ENCODE data around the gene ATP11A. TPM values are rescaled to one million over a fixed set of nuclear protein-coding genes. Genes with fewer than 3 reads are reported as not detected.

ATP11A gene
- total and polyA plus RNA-seq, 10 of the 15 experiments (the other 5 are each of a cell fraction or from before 2014, with no cell fraction given), result 1.4 to 69.6 (median 14.4) TPM

DNA sequence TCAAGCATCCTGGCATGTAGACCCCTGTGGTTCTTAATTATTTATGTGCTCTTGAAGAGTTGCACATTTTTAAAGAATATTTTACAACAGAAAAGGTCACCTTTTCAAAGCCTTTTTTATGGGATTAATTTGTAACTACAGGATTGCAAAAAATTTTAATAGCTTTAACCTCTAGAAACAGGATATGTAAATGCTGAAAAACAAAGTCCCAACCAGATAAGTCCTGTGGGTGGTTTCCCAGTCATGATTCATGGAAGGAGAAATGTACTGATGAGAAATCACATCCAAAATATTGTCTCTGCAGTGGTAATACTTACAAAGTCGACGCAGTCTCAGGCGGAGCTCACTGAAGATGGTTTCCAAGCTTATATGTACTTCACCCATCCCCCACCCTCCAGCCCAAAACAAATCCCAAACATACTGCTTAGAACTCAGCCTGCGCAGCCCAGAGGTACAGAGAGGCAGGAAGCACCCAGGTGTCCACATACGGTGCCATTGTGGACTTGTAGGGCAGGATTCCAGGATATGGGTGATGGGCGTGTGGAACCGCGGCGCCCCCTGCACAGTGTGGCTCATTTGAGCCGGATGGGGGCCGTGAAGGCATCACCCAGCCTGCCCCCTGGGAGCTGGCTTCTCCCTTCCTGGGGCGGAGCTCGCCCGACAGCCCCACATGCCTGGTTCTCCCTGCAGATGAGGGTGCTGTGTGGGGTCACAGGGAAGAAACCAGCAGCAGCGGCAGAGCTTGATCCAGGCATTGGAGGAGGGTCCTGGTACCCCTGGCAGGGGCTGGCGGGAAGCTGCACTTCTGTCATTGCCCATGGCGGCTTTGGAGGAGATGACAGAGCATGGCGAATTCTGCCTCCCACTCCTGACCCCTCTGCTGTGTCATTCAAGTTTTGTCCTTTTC lies 101.2 kb downstream of the ATP11A start:
- Histone ChIP-seq H3K79me2 (ENCODE audit: control insufficient read depth, insufficient read depth, low read length) (no peaks in the 10 kb centered on the region), H3K36me3 (ENCODE audit: control insufficient read depth in 2 of 2, insufficient read depth in 2 of 2, low read length in 1 of 2) (peaks cover 0 to 13% of the 10 kb centered on the region in 2 experiments; a peak in 3 of 4 replicates), H3K9ac (ENCODE audit: control insufficient read depth, insufficient read depth, low read length) (no peak overlapping the region), H3K4me2 (ENCODE audit: control insufficient read depth, insufficient read depth) (no peak overlapping the region), H3K9me3 (replicated peaks; ENCODE audit: control insufficient read depth, insufficient read depth, low read length) (no peaks in the 10 kb centered on the region), H3K27ac (ENCODE audit: control insufficient read depth, insufficient read depth) (no peak overlapping the region), H4K20me1 (ENCODE audit: control insufficient read depth, insufficient read depth) (no peaks in the 10 kb centered on the region), H3K4me3 (no peak overlapping the region), H2AFZ (ENCODE audit: control insufficient read depth, low read depth, low read length) (no peak overlapping the region), H3K4me1 (ENCODE audit: control insufficient read depth, insufficient read depth, low read length) (no peaks in the 10 kb centered on the region), H3K27me3 (replicated peaks in 1 of 2; ENCODE audit: control insufficient read depth in 2 of 2, insufficient read depth in 2 of 2, low read length in 1 of 2) (no peaks in the 10 kb centered on the region)
- no peak for TF ChIP-seq SUPT20H (IDR thresholded peaks at IDR 0.05; ENCODE audit: borderline replicate concordance, control insufficient read depth, low read depth, low read length)
- TF ChIP-seq, protein P1, sequence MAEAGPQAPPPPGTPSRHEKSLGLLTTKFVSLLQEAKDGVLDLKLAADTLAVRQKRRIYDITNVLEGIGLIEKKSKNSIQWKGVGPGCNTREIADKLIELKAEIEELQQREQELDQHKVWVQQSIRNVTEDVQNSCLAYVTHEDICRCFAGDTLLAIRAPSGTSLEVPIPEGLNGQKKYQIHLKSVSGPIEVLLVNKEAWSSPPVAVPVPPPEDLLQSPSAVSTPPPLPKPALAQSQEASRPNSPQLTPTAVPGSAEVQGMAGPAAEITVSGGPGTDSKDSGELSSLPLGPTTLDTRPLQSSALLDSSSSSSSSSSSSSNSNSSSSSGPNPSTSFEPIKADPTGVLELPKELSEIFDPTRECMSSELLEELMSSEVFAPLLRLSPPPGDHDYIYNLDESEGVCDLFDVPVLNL (IDR thresholded peaks at IDR 0.05; ENCODE audit: low read depth, low read length), result no peak
- no peak for TF ChIP-seq TBL1XR1 (IDR thresholded peaks at IDR 0.05; ENCODE audit: low read depth, low read length)
- no peak for TF ChIP-seq MYC (IDR thresholded peaks at IDR 0.05; ENCODE audit: insufficient read depth, insufficient read length, insufficient replicate concordance, low read length, severe bottlenecking)
- no peak for TF ChIP-seq SPI1 (IDR thresholded peaks at IDR 0.05; ENCODE audit: borderline replicate concordance, insufficient read depth, low read depth, low read length)
- TF ChIP-seq SP1 (IDR thresholded peaks at IDR 0.05; ENCODE audit: low read depth, low read length), result no peak
- TF ChIP-seq NR2C1 (IDR thresholded peaks at IDR 0.05), result no peak
- TF ChIP-seq, protein P2, sequence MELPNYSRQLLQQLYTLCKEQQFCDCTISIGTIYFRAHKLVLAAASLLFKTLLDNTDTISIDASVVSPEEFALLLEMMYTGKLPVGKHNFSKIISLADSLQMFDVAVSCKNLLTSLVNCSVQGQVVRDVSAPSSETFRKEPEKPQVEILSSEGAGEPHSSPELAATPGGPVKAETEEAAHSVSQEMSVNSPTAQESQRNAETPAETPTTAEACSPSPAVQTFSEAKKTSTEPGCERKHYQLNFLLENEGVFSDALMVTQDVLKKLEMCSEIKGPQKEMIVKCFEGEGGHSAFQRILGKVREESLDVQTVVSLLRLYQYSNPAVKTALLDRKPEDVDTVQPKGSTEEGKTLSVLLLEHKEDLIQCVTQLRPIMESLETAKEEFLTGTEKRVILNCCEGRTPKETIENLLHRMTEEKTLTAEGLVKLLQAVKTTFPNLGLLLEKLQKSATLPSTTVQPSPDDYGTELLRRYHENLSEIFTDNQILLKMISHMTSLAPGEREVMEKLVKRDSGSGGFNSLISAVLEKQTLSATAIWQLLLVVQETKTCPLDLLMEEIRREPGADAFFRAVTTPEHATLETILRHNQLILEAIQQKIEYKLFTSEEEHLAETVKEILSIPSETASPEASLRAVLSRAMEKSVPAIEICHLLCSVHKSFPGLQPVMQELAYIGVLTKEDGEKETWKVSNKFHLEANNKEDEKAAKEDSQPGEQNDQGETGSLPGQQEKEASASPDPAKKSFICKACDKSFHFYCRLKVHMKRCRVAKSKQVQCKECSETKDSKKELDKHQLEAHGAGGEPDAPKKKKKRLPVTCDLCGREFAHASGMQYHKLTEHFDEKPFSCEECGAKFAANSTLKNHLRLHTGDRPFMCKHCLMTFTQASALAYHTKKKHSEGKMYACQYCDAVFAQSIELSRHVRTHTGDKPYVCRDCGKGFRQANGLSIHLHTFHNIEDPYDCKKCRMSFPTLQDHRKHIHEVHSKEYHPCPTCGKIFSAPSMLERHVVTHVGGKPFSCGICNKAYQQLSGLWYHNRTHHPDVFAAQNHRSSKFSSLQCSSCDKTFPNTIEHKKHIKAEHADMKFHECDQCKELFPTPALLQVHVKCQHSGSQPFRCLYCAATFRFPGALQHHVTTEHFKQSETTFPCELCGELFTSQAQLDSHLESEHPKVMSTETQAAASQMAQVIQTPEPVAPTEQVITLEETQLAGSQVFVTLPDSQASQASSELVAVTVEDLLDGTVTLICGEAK (IDR thresholded peaks at IDR 0.05; ENCODE audit: borderline replicate concordance), result no peak
- no peak for TF ChIP-seq SIN3A (IDR thresholded peaks at IDR 0.05; ENCODE audit: low read depth, low read length)
- TF ChIP-seq, protein P3, sequence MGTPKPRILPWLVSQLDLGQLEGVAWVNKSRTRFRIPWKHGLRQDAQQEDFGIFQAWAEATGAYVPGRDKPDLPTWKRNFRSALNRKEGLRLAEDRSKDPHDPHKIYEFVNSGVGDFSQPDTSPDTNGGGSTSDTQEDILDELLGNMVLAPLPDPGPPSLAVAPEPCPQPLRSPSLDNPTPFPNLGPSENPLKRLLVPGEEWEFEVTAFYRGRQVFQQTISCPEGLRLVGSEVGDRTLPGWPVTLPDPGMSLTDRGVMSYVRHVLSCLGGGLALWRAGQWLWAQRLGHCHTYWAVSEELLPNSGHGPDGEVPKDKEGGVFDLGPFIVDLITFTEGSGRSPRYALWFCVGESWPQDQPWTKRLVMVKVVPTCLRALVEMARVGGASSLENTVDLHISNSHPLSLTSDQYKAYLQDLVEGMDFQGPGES (IDR thresholded peaks at IDR 0.05), result no peak
- RAD21 ChIA-PET (ENCODE audit: unreplicated experiment), result no interaction called here
- intact Hi-C loops (cut with micrococcal nuclease; ENCODE audit: unreplicated experiment), result no loop called here
- BruUV-seq (replicated peaks), result no TSS peak
- in situ Hi-C loops (cut with MboI), result no loop called here
- no peak for ATAC-seq
- no peak for DNase-seq (ENCODE audit: low read depth, low spot score)
- POLR2A ChIA-PET, result no interaction called here
- WGBS (ENCODE audit: insufficient coverage, insufficient replicate concordance, low lambda C conversion rate, missing lambda C conversion rate), result 94% methylated on average over 18 of the region's 18 CpGs
- CTCF ChIA-PET, result interaction anchor here (1.0 kb wide), 1 partner anchor 9 kb away, joined by 3 read pairs; no protein-coding TSS in a partner anchor
- FAIRE-seq, result no peak
- SMC1A ChIA-PET (ENCODE audit: uncharacterized antibody, unreplicated experiment), result no interaction called here

Data from GM12878 (cell line).